GM21360 (cell line): ENCODE measurements around the gene PLPP2.

Source experiments
- ATAC-seq: cut with Tn5 transposase; IDR thresholded peaks from one replicate; pipeline ENCODE4 v1.9.1; 2021; ENCODE audit warnings: mild to moderate bottlenecking, moderate library complexity; ENCODE audit not compliant: unreplicated experiment

The PLPP2 gene

GRCh38 chr19:317710-318508 is 26.7 kb upstream of the PLPP2 start:
- ATAC-seq, result no peak

GRCh38 chr19:315811-316210 is 24.6 kb upstream of the PLPP2 start:
- ATAC-seq, result no peak

DNA sequence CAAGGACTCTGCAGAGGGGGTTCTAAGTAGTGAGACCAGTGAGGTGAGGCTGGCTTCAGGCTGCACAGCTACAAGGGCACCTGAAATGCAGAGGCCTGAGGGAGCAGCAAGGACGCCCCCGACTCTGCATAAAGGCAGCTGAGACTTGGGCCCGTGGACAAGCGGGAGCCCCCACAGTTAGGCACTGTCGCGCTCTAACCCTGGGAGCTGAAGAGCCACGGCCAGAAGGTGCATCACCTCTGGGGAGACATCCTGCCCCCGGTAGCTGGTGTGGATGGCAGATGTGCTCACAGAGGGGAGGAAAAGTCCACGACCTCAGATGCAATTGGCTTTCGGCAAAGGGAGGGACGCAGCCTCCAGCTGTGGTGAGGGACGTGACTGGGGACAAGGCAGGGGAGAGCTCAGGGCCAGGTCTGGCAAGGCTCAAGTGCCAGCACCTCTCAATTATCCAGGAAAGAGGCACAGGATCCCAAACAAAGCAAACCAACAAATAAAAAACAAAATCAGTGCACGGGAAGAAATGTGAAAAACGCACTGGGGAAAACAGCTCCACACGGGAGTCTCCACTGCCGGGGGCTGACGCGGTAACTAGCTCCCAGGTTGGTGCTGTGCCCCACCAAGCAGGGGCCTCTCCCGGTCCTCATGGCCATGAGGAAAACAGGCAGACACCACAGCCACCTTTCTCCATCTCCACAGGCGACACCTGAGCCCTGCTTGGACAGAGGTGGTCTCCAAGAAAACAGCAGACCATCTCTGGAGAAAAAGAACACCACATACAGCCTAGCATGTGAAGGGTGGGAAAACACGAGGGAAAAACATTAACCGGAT is 23.0 kb upstream of the PLPP2 start:
- ATAC-seq, result no peak

DNA sequence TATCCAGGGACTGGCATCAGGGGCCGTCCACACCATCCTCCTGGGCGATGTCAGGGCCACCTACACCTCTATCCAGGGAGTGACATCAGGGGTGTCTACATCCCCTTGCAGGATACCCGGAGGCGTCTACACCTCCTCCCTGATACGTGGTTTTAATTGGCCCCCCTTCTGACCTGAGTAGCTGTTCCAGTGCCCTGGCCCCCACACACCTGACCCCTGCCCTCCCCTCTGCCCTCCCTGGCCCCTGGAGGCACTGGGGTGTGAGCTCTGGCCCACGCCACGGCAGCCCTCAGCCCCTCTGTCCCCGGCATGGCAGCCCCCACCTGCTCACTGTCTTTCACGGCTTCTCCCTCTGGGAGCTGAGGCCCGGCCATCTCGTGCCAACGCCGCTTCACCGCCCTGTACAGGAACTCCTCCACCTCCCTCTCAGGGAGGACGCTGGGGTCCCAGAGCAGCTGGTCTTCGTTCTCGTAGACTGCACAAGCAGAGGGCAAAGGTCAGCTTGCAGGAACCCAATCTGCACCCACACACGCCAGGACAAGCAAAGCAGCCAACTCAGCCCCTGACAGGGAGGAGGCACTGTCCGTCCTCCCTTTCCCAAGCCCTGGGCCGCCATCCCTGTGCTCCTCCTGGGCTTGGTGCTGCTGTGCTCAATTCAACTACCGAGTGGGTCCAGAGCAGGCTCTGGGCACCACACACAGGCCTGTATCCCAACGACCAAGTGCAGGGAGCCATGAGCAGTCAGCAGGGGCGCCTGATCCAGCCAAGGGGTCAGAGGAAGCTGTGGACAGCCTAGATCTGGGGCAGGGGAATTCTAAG is 22.2 kb upstream of the PLPP2 start:
- no peak for ATAC-seq

- no peak for ATAC-seq
Measured at GRCh38 chr19:311813-312261, 20.6 kb upstream of the PLPP2 start.

DNA sequence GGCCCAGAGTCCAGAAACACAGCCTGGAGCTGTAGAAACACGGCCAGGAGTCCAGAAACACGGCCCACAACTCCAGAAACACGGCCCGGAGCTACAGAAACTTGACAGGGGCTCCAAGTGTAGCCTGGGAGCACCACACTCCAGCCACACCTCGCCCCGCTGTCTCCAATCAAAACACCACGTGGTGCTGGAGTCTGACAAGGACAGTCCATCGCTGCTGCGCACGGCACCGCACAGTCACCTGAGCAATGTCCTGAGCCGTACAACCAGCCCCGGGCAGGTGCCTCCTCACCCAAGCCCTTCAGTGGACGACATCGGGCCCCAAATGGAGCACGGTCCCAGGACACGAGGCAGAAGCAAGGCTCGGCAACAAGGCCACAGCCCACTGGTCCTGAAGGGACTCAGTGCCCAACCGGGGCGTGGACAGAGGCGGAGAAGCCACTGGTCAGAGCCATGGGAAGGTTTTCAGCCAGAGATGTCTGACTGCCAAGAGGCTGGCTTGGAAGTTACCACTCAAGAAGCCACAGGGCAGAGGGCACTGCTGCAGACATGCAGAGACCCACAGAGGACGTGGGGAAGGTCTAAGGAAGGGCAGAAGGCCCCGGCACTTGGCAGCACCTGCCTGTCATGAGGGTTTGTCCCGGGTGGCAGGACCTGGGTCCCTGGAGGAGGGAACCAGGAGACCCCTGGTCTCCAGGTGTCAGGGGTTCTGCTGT is 19.7 kb upstream of the PLPP2 start:
- ATAC-seq, result no peak

DNA sequence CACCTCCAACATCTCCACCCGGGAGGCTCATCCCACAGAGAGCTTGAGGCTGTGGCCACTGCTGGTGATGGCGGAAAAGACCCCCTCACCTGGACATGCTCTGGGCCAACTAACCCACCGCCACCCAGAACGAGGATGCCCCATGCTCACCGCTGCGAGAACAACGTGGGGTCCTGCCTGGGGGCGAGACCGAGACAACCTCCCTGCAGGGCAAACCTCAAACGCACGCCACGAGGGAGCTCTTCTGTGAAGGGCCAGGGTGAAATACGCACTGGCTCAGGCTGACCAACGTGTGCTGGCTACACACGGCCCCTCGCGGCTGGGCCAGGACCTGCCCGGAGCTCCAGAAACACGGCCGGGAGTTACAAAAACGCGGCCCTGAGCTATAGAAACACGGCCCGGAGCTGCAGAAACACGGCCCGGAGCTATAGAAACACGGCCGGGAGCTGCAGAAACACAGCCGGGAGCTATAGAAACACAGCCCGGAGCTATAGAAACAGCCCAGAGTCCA is 19.0 kb upstream of the PLPP2 start:
- ATAC-seq, result no peak

GRCh38 chr19:309206-309565 is 18.0 kb upstream of the PLPP2 start:
- no peak for ATAC-seq

DNA sequence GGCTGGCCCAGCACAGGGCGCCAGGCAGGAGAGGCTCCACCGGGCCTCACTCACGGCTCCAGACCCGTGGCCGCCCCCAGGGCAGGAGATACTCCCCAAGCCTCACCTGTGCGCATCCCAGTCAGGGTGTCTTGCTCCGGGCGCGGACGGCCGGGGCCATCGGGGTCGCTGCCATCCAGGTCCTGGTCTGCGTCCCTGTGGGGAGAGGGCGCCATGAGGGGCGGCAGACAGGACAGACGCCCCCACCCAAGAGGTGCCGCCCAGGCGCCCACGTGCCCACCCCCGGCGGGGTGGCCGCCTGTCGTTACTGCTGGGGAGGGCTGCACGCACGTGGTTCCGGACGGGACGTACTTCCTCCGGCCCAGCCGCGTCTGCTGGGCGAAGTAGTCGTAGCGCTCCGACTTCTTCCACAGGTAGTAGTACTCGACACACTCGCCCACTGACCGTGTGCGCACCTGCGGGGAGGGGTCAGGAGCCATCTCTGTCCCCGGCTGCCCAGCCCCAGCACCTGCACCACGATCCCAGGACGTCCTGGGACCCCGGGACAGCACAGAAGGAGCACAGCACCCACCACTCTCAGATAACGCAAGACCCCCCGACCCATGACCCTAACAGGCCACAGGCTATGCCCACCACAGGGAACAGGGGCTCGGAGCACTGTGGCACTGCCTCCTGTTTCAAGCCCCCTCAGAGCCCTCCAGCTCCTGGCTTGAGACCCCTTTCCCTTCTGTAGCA is 17.4 kb upstream of the PLPP2 start:
- ATAC-seq, result no peak

- no peak for ATAC-seq
Measured at GRCh38 chr19:307793-308420, 16.7 kb upstream of the PLPP2 start.

DNA sequence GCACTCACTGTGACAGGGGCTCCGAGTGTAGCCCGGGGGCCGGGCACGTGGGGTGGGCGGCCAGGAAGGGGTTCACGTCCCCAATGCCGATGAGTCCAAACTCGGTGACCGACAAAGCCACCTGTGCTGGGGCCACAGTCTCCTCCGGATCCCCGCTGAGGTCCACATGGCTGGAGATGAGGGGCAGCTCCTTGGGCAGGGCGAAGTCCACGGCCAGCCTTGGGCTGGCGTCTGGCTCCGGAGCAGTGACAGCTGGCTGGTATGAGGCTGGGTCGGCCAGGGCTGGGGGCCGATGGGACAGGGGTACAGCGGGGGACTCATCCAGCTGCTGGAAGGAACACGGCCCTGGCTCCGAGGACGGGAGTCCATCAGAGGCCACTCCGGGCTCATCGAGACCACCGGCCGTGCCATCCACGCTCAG is 15.9 kb upstream of the PLPP2 start:
- ATAC-seq, result no peak

DNA sequence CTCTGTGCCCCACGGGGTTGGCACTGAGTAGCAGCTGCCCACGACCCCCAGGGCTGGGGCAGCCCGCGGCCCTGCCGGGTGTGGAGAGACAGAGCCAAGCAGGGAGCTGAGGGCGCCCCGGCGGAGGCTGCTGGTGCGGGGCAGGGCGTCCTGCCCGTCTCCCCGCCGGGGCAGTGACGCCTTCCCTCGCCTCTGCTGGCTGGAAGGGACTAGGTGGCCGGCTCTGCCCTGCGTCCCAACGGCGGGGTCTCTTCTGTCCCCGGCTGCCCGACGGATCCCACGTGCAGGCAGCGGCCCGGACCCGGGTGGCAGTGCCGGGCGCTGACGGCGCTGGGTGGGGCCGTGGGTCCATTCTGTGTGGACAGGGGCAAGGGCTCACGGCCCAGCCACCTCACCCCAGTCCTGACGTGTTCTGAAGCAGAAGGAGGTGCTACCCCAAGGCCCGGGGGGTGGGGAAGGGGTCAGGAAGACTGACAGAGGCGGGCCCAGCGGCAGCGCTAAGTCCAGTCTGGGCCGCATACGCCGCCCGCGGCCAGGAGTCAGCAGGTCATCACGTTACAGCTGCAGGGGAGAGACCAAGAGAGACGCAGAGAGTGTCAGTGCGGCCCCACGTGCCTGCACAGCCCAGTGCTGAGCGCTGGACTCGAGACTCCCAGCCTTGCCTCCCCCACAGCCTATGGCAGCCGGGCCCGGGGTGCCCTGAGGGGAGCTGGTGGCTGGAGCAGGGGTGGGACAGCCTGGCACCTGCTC is 15.1 kb upstream of the PLPP2 start:
- ATAC-seq, result no peak

DNA sequence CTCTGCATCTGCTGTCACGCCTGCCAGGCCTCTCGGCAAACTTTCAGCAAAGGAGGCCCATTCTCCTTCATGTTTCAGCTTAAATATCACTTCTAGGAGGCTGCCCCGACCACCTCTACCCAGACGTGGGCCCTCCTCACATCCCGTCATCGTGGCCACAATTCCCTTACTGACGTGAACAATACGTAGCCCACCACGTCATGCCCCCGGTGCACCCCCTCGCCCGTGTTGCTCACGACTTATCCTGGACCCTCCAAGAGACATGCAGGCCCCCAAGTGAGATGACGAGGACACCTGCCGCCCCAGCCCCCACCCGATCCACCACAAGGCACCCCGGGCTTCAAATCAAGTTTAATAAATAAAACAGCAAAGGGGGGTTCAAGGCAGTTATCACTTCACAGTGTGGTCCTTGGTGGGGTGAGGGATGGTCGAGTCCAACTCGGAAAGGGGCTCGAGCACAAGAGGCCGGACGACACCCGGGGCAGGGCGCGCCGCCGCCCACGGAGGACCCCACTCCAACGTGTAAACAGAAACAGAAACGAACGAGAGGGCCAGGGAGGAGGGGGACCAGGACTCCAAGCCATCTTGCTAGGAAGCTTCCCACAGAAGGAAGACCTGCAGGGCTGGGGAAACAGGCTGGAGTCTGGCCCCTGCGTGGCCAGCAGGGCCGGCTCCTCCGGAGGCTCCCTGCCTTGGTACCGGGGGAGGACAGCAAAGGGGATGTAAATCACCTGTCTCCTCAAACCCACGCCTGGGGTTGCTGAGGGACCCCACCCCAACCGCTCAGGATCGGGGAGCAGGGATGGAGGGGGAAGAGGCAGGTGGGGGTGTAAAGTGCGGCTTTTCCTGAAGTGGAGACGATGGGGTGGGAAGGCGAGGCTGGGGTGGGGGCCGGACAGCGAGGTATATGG is 14.3 kb upstream of the PLPP2 start:
- ATAC-seq, result no peak

GRCh38 chr19:296476-297225 is 5.4 kb upstream of the PLPP2 start:
- no peak for ATAC-seq

DNA sequence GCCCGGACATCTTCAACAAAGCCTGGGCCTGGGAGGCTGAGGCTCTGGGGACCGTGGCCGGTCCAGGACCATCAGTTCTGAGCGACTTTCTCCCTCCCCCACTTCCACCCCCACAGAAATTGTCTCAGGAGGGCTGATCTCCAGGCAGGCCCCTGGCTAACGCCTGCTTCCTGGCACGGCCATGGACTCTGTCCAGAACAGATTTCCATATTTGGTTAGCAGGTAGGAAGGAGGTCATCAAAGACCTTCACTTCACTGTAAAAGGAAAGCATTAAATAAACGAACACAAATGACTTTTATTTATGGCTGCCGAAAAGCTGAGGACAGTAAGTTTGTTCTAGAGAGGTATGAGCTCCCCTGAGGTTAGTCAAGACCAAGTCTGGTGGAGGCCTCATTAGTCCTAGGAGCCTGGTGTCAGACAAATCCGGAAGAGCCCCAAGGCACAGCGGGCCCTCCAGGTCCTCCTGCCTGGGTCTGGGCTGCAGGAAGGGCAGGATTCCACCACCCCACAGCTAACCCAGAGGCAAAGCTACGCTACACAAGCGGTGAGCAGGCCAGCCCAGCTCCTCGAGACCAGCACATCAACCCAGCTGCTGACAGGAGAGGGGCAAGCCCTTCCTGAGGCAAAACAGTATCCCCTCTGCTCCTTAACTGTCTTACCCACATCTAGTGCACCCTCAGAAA is 4.6 kb upstream of the PLPP2 start:
- no peak for ATAC-seq

GRCh38 chr19:294946-295686 is 3.9 kb upstream of the PLPP2 start:
- ATAC-seq, result no peak
